Lung (tissue), 12 donors: ENCODE measurements around the gene HARBI1. TPM values are rescaled to one million over a fixed set of nuclear protein-coding genes. Genes with fewer than 3 reads are reported as not detected.

Experiments used
- ATAC-seq: fragments of 200-7000 bp; cut with Tn5 transposase; one replicate; pipeline ENCODE4 v1.9.1; 2020; ENCODE audit warnings: moderate number of reproducible peaks; ENCODE audit not compliant: insufficient read depth, low FRiP score
- DNase-seq, 3 donors: peaks; one replicate each; pipeline ENCODE4 v3.0.0-alpha.2; 2013 to 2017
- H3K27ac ChIP-seq, 2 donors: one replicate each; pipeline ENCODE4 v1.5.1; 2013; ENCODE audit warnings: mild to moderate bottlenecking in 2 of 2, moderate library complexity in 2 of 2, control low read depth in 1 of 2, inconsistent platforms in 1 of 2, low read depth in 1 of 2, low read length in 1 of 2
- H3K27me3 ChIP-seq, 3 donors: one replicate each; pipeline ENCODE4 v1.5.1; 2013; ENCODE audit warnings: low read length in 2 of 3; ENCODE audit not compliant: control insufficient read depth in 3 of 3, insufficient read depth in 3 of 3
- H3K36me3 ChIP-seq, 4 donors: one replicate each; pipeline ENCODE4 v1.5.1; 2013; ENCODE audit warnings: low read length in 4 of 4, mild to moderate bottlenecking in 1 of 4, moderate library complexity in 1 of 4; ENCODE audit not compliant: control insufficient read depth in 4 of 4, insufficient read depth in 4 of 4
- H3K4me1 ChIP-seq, 5 donors: one replicate each; pipeline ENCODE4 v1.5.1; 2013; ENCODE audit warnings: low read length in 5 of 5, mild to moderate bottlenecking in 2 of 5, moderate library complexity in 1 of 5; ENCODE audit not compliant: control insufficient read depth in 5 of 5, insufficient read depth in 5 of 5
- H3K4me3 ChIP-seq: one replicate; pipeline ENCODE4 v1.5.1; 2013; ENCODE audit warnings: mild to moderate bottlenecking, control low read depth, moderate library complexity
- H3K9ac ChIP-seq, 2 donors: one replicate each; pipeline ENCODE4 v1.5.1; 2013; ENCODE audit warnings: low read length in 2 of 2, control low read depth in 1 of 2; ENCODE audit not compliant: insufficient read depth in 1 of 2
- H3K9me3 ChIP-seq, 4 donors: one replicate each; pipeline ENCODE4 v1.5.1; 2013; ENCODE audit warnings: low read length in 3 of 4, mild to moderate bottlenecking in 1 of 4, moderate library complexity in 1 of 4; ENCODE audit not compliant: control insufficient read depth in 4 of 4, insufficient read depth in 3 of 4
- CTCF ChIP-seq: IDR thresholded peaks from 2 replicates; pipeline ENCODE4 v1.5.1; 2012; ENCODE audit warnings: mild to moderate bottlenecking; ENCODE audit errors: control extremely low read depth, extremely low read depth
- WGBS, 2 donors: extraction: QIAGEN DNeasy Blood & Tissue Kit; methylation state at CpG; one replicate each; pipeline ENCODE4 v1.1.7; 2013; 5-methylcytosine and 5-hydroxymethylcytosine counted together
- polyA plus RNA-seq, 2 donors: library from polyadenylated mRNA; stranded (reverse); fragments of 200-250 nt; gene quantifications; one replicate each; pipeline ENCODE4 v1.2.1, GENCODE V29; 2013
- total RNA-seq, 2 donors: library from RNA; depleted of rRNA in 1 of 2; stranded (reverse); fragments of >200 nt in 1 of 2; gene quantifications; one replicate each; pipeline ENCODE4 v1.2.1, GENCODE V29; 2014 to 2021
- donor health status: control.
- donor health status: control.
- donor health status: Bipolar disorder and iron deficiency.
- donor health status: healthy.
- donor health status: DM: yes; HTN: yes; CAD: no.

HARBI1 gene
- total and polyA plus RNA-seq, 4 donors = 1.4 to 5.2 (median 3.6) TPM

- 82 to 83% methylated on average over 22 of the region's 22 CpGs for WGBS, 2 donors
- no peak for ATAC-seq
These were observed 16.5 kb upstream of the HARBI1 start for GRCh38 chr11:46633291-46634217.

GRCh38 chr11:46632502-46632901 lies 15.5 kb upstream of the HARBI1 start:
- Histone ChIP-seq H3K9ac (no peak overlapping the region), H3K36me3 (peaks cover 7 to 15% (median 15%) of the 10 kb centered on the region in 4 donors), H3K27me3 (no peaks in the 10 kb centered on the region), H3K4me1 (no peaks in the 10 kb centered on the region), H3K27ac (no peak overlapping the region), H3K9me3 (no peaks in the 10 kb centered on the region), H3K4me3 (no peak overlapping the region)
- ATAC-seq (no peak), DNase-seq (no peak)
- 89 to 94% methylated on average over 1 of the region's 1 CpG for WGBS, 2 donors
- TF ChIP-seq CTCF = no peak

More at GRCh38 chr11:46633291-46634217, 16.5 kb upstream of the HARBI1 start:
- Histone ChIP-seq H3K36me3 (peaks cover 7 to 19% (median 13%) of the 10 kb centered on the region in 4 donors), H3K4me1 (no peaks in the 10 kb centered on the region), H3K9me3 (no peaks in the 10 kb centered on the region), H3K9ac (no peak overlapping the region), H3K4me3 (no peak overlapping the region), H3K27ac (no peak overlapping the region), H3K27me3 (no peaks in the 10 kb centered on the region)
- TF ChIP-seq CTCF = no peak
- DNase-seq = no peak

GRCh38 chr11:46631676-46632075 lies 14.6 kb upstream of the HARBI1 start:
- Histone ChIP-seq H3K27me3 (no peaks in the 10 kb centered on the region), H3K36me3 (peaks cover 7 to 15% (median 15%) of the 10 kb centered on the region in 4 donors), H3K27ac (no peak overlapping the region), H3K4me3 (no peak overlapping the region), H3K9me3 (no peaks in the 10 kb centered on the region), H3K9ac (no peak overlapping the region), H3K4me1 (no peaks in the 10 kb centered on the region)
- TF ChIP-seq CTCF = no peak
- DNase-seq = no peak
- ATAC-seq = no peak
- 95 to 100% methylated on average over 2 of the region's 2 CpGs for WGBS, 2 donors
